ENCODE results near the gene ARHGAP8.
"Not testable (repeated sequence)": the region's sequence is repeated elsewhere in the genome, so short reads cannot be mapped to it uniquely, and the experiment has no call there.

The ARHGAP8 gene

DNA sequence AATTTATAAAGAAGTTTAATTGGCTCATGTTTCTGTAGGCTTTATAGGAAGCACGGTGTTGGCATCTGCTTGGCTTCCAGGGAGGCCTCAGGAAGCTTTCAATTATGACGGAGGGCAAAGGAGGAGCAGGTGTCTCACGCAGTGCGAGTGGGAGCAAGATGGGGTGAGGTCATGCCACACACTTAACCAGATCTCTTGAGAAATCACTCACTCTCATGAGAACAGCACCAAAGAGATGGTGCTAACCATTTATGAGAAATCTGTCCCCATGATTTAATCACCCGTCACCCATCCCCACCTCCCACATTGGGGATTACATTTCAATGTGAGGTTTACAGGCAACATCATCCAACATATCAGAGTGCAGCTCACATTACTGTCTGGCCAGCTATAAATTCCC, 103.5 kb downstream of the ARHGAP8 start:
- no peak for DNase-seq (ENCODE audit: low read depth in 2 of 2, low spot score in 1 of 2)

- not testable (repeated sequence) for DNase-seq (ENCODE audit: low read depth in 2 of 2, low spot score in 1 of 2)
These were observed 106.4 kb downstream of the ARHGAP8 start for GRCh38 chr22:44858819-44859218.

- DNase-seq (ENCODE audit: low read depth in 2 of 2, low spot score in 1 of 2), result no peak
These were observed 107.3 kb downstream of the ARHGAP8 start for GRCh38 chr22:44859641-44860040.

GRCh38 chr22:44860311-44860710, 107.9 kb downstream of the ARHGAP8 start:
- DNase-seq (ENCODE audit: low read depth in 2 of 2, low spot score in 1 of 2), result no peak

DNA sequence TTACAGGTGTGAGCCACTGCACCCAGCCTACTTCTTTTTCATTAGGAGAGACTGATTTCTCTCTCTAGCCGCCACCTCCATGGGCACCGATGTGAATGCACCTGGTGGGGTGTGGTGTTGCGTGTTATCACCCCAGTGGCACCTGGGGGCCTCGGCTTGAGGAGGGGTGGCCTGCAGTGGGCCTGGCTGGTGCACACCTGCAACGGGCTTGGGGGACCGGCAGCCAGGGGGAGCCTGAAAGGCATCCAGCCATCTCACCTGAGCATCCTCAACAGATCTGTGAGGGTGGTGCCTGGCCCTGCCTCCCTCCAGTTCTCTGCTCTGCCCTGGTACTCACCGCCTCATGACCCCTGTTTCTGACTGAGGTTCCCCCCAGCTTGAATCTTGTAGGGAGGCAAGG, 108.9 kb downstream of the ARHGAP8 start:
- no peak for DNase-seq (ENCODE audit: low read depth in 2 of 2, low spot score in 1 of 2)

DNA sequence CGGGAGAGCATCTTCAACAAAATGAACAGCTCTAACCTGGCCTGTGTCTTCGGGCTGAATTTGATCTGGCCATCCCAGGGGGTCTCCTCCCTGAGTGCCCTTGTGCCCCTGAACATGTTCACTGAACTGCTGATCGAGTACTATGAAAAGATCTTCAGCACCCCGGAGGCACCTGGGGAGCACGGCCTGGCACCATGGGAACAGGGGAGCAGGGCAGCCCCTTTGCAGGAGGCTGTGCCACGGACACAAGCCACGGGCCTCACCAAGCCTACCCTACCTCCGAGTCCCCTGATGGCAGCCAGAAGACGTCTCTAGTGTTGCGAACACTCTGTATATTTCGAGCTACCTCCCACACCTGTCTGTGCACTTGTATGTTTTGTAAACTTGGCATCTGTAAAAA, 109.9 kb downstream of the ARHGAP8 start:
- DNase-seq (ENCODE audit: low read depth in 2 of 2, low spot score in 1 of 2), result no peak

GRCh38 chr22:44862981-44863860, 110.8 kb downstream of the ARHGAP8 start:
- DNase-seq (ENCODE audit: low read depth in 2 of 2, low spot score in 1 of 2), result no peak

DNA sequence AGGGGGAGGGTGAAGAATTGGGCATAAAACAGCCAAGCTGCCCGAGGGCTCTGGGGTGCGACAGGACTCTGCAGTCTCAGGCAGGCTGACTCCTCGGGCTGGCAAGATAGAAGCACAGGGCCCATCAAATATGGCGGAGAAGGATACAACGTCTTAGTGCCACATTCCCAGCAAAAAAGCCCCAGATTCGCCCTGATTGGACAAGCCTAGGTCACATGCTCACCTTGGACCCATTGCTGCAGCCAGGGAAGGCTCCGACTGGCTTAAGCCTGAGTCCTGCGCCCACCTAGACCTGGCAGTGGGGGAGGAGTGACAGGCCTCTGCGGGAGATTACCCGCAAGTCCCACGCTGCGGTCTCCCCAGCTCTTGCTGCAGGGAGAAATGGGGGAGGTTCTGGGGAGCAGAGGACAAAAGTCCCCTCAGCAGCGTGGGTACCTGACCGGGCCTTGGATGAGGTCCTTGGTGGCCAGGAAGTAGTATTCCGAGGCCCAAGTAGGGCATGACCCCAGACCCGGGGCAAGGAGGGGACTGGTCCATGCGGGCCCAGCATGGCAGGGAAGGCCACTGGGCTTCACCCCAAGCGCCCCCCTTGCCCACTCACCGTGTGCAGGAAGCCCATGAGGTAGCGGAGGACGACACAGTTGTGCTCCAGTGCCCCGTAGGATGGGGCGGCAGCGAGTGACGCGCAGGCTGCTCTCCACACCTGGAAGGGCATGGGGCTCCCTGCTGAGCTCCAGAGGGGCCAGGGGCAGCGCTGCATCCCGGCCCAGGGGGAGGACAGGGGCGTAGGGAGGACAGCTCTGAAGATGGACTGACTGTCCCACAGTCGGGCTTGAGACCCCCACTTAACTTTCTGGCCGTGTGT, 113.0 kb downstream of the ARHGAP8 start:
- no peak for DNase-seq (ENCODE audit: low read depth in 2 of 2, low spot score in 1 of 2)

DNA sequence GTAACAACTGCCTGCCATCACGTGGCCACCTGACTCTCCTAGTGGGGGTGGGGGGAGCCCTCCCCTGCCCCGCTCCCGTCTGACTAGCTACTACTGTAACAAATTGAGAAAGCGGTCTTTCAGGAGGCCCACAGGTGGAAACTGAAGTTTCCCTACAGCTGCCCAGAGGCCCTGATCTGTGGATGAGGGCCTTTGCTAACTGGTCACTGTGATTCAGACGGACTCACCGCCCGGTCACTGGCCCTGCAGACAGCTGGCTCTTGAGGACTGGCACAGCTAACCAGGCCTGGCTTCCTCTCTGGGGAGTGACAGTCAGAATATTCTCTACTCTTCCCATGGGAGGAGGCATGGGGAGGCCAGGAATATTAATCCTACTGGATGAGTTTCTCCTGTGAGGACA, 116.8 kb downstream of the ARHGAP8 start:
- no peak for DNase-seq (ENCODE audit: low read depth in 2 of 2, low spot score in 1 of 2)

DNA sequence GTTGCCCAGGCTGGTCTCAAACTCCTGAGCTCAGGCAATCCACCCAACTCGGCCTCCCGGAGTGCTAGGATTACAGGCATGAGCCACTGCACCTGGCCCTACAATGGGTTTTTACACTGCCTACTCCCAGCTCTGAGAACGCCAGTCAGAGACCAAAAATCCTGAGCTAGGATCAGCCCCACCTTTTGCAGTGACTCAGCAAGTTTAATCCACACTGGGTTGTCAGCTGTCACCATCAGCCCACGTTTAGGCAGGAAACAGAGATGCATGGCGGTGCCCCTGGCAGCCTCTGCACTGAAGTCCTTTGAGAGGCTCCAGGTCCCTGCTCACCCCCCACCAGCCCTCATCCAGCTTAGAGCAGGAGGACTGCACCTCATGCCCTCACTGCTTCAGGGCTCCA, 117.6 kb downstream of the ARHGAP8 start:
- no peak for DNase-seq (ENCODE audit: low read depth in 2 of 2, low spot score in 1 of 2)

DNA sequence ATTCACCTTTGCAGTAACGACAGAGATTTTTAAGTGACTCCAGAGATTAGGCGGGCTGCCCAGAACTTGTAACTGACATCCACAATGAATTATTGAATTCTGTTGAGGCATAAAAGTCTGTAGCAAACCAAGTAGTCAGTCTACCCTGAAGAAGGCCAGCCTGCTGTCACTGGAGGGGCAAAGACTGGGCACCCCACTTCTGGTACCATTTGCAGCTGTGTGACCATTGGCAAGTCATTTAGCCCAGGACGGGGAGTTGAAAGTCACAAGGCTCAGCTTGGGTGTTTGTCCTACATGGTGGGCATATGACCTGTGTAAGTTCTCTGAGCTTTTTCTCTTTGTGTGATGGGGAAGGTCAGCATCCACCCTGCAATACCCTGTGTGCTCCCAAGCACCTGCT, 119.4 kb downstream of the ARHGAP8 start:
- no peak for DNase-seq (ENCODE audit: low read depth in 2 of 2, low spot score in 1 of 2)

- DNase-seq (ENCODE audit: low read depth in 2 of 2, low spot score in 1 of 2), result no peak
These were observed 124.5 kb downstream of the ARHGAP8 start for GRCh38 chr22:44876921-44877320.

GRCh38 chr22:44878483-44879300, 126.3 kb downstream of the ARHGAP8 start:
- DNase-seq (ENCODE audit: low read depth in 2 of 2, low spot score in 1 of 2), result no peak

DNA sequence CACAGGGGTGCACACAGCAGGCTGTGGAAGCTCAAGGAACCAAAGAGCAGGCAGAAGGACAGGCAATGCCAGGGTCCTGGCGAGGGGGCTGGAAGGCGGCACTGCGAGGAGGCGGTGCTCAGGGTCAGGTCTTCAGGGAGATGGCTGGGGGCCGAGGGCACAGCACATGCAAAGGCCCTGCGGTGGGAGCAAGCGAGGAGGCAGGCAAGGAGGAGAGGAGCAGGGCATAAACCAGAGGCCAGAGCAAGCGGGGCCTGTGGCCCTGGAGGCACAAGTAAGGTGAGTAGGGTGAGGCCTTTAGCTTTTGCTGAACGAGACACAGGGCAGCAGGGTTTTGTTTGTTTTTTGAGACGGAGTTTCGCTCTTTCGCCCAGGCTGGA, 126.9 kb downstream of the ARHGAP8 start:
- no peak for DNase-seq (ENCODE audit: low read depth in 2 of 2, low spot score in 1 of 2)

GRCh38 chr22:44880610-44881290, 128.4 kb downstream of the ARHGAP8 start:
- no peak for DNase-seq (ENCODE audit: low read depth in 2 of 2, low spot score in 1 of 2)

DNA sequence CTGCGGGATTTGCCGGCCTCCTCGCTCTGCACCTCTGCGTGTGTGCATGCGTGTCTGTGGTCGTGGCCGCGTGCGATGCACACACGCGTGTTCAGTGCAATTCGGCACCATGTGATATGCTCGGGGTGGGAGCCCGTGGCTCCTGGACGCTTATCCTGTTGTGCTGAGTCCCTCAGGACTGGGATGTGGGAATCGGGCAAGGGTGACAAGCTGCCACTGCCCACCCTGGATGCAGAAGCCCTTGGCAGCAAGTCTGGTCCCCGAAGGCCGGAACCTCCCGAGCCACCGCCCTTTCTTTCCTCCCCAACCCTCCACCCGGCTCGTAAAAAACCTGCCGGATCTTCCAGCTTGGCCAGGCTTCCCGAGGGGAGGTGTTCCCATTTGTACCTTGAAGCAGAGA, 129.2 kb downstream of the ARHGAP8 start:
- DNase-seq (ENCODE audit: low read depth in 2 of 2, low spot score in 1 of 2), result no peak

- no peak for DNase-seq (ENCODE audit: low read depth in 2 of 2, low spot score in 1 of 2)
These were observed 130.0 kb downstream of the ARHGAP8 start for GRCh38 chr22:44882226-44882905.

GRCh38 chr22:44883011-44883421, 130.6 kb downstream of the ARHGAP8 start:
- DNase-seq (ENCODE audit: low read depth in 2 of 2, low spot score in 1 of 2), result no peak

- DNase-seq (ENCODE audit: low read depth in 2 of 2, low spot score in 1 of 2), result no peak
These were observed 132.2 kb downstream of the ARHGAP8 start for GRCh38 chr22:44884562-44884961.
